Breast epithelium (tissue), 3 donors: Measurements from ENCODE around the gene TMEM45B.

Source experiments
- POLR2AphosphoS5 ChIP-seq, 3 donors: sonication (generic); formaldehyde crosslinking; IDR thresholded peaks; one replicate each; pipeline ENCODE4 v1.6.1; 2017; ENCODE audit warnings: antibody characterized with exemption in 3 of 3
- TF ChIP-seq, protein P1 (sequence below), 3 donors: fragments of 450-650 bp; IDR thresholded peaks; one replicate each; pipeline ENCODE4 v1.5.1; 2016 to 2017; ENCODE audit warnings: antibody characterized with exemption in 3 of 3, mild to moderate bottlenecking in 3 of 3, moderate library complexity in 3 of 3

DNA sequence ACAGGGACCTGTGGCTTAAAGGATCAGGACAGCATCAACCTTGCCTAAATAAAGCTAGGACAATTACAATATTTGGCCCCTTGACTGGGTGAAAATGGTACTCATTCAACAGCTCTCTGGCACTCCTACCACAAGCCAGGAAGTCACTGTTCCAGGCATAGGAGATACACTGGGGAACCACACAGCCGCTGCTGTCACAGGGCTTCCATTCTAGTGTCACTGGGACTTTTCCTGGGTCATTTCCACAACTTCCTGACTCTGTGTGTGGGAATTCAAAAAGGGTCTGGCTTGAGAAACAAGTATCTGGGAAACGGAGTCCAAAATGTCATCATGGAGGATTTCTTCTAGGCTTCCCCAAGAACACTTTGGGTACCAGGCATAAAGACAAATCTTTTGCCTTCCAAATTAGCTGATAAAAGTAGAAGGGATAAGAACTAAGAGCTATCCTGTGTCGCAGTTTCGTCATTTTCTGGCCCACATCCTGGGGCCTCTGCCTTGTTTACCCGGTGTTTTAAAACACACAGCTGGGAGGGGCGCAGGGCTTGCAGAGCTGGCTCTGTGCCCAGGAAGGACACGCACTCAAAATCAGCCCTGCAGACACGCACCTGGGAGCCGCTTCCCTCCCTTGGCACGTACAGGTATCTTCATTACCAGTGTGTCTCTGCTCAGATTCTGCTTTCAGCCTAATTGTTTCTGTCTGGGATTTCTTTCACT lies 38.0 kb downstream of the TMEM45B start:
- TF ChIP-seq POLR2AphosphoS5 (IDR thresholded peaks at IDR 0.05): no peak
- TF ChIP-seq, protein P1, sequence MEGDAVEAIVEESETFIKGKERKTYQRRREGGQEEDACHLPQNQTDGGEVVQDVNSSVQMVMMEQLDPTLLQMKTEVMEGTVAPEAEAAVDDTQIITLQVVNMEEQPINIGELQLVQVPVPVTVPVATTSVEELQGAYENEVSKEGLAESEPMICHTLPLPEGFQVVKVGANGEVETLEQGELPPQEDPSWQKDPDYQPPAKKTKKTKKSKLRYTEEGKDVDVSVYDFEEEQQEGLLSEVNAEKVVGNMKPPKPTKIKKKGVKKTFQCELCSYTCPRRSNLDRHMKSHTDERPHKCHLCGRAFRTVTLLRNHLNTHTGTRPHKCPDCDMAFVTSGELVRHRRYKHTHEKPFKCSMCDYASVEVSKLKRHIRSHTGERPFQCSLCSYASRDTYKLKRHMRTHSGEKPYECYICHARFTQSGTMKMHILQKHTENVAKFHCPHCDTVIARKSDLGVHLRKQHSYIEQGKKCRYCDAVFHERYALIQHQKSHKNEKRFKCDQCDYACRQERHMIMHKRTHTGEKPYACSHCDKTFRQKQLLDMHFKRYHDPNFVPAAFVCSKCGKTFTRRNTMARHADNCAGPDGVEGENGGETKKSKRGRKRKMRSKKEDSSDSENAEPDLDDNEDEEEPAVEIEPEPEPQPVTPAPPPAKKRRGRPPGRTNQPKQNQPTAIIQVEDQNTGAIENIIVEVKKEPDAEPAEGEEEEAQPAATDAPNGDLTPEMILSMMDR (IDR thresholded peaks at IDR 0.05): no peak
